Skin epidermis (tissue), 12 donors: ENCODE data around the gene PKHD1.

Experiments
- H3K27ac ChIP-seq, 21 experiments: fragments of 200-600 bp; sonication (generic) in 11 of 21; one replicate each; pipeline ENCODE4 v1.5.0; 2020; ENCODE audit warnings: mild to moderate bottlenecking in 3 of 21, inconsistent platforms in 2 of 21, moderate library complexity in 2 of 21
- H3K4me3 ChIP-seq, 7 experiments: fragments of 200-600 bp; sonication (generic) in 2 of 7; one replicate each; pipeline ENCODE4 v1.5.0; 2020; ENCODE audit warnings: inconsistent platforms in 2 of 7, mild to moderate bottlenecking in 2 of 7, moderate library complexity in 1 of 7

Gene PKHD1

DNA sequence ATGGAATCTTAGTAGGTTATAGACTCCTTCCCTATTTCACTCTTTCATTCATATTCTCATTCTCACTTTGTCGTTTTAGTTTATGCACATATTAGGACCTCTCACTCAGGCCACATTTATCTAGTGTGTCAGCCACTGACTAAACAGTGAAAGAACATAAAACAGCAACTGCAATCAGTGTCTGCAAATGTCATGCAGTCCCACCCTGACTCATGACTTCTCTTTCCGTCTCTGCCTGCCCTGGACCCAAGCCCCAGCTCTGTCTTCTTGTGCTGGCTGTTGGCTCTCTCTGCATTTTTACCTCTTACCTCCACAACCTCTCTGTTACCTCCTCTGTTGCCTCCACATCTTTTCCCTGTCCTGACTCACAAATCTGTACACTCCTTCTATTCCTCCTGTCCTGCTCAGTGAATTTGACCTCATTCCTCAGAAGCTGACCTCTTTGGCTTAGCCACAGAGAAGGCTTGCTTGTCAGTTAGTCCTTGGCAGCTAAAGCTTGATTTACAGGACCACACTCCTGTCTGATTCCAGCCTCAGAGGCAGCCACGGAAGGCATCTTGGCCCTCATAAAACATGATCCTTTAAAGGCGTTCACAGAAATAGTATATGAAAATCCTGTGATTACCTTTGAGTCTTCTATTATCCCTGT, 247.6 kb downstream of the PKHD1 start:
- no peak overlapping the region for H3K27ac ChIP-seq
- no peak overlapping the region for H3K4me3 ChIP-seq

DNA sequence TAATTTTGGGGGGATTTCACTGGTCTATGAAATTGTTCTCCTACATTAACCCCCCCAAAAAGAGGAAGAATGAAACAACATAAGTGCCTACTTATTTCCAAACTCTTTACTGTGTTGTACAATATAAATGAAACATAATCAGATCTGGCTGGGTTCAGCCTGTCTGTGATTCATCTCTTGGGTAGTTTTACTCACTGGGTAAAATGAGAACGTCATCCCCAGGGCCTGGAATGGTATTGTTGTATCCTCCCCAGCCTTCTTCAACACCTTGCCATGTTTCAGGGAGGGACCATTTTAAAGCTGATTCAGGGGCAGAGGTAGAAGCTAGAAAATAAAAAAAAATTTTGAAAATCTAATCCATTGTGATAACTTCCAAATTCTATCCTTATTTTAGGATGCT, 256.7 kb downstream of the PKHD1 start:
- Histone ChIP-seq H3K4me3 (no peak overlapping the region), H3K27ac (no peak overlapping the region)

DNA sequence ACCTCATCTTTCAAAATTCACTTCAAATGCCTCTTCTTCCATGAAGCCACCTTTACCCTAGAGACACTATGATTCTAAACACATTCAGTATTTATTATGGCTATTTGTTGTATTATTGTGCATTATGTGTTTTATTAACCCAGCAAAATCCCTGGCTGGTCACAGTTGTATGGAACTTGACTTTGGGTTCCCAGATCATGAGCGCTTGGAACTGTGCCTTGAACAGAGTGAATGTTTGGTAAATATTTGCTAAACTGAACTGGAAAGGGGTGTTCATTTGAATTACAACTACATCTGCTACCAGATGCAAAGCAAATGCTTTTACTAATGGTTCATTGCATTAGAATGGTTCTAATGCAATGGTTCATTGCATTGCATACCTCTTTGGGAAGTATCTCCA, 259.8 kb downstream of the PKHD1 start:
- H3K27ac ChIP-seq, result no peak overlapping the region
- no peak overlapping the region for H3K4me3 ChIP-seq

DNA sequence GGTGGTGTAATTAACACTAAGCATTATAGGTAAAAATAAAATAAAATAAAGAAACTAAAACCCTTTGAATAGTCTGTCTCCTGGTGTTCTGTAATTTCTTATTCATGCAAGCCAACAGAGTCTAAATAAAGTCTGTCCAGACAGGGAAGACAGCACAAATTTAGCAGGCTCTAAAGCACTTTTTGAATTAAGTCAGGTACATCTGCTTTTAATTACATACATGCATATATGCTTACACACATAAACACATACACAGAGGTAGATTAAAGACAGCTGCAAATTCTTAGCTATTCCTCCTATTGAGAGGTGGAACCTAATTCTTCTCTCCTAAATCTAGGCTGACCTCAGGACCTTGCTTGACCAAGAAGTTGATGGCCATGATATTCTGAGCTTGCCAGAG, 262.5 kb downstream of the PKHD1 start:
- no peak overlapping the region for H3K4me3 ChIP-seq

DNA sequence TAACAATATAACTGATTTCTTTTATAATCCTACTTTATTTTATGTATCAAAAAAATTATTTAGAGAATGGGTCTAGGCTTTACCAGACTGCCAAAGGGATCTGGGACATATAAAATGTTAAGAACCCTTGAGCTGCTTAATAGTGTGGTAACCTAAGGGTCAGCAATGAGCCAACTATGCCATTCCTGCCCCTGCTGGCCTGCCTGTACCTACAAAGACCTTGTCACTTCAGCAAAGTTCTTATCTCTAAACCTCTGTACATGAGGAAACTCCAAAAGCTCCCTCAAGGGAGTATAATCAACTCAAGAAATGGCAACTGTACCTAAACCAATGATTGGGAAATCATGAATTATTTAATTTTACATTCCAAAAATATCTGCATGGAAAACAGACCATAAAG, 266.9 kb downstream of the PKHD1 start:
- H3K27ac ChIP-seq, result no peak overlapping the region
- no peak overlapping the region for H3K4me3 ChIP-seq

More for the DNA sequence above, 262.5 kb downstream of the PKHD1 start:
- no peak overlapping the region for H3K27ac ChIP-seq

DNA sequence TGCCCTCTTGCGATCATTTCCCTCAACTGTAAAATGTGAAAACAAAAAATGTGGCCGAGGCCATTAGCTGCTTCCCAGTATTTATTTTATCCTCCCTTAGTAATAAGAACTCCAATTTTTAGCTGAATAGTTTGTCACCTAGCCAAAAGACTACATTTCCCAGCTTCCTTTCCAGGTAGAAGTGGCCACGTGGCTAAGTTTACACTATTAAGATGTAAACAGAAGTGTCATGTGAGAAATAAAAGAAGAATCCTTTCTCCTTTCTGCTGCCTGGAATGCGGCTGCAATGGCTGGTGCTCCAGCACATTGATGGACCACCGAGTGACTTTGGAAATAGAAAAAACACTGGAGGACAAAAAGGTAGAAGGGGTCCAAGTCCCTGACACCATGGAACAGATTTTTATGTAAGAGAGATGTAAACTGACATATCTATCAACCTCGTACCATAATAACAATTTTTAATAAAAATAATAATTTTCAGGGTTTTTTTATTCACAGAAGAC, 268.8 kb downstream of the PKHD1 start:
- Histone ChIP-seq H3K27ac (no peak overlapping the region), H3K4me3 (no peak overlapping the region)

DNA sequence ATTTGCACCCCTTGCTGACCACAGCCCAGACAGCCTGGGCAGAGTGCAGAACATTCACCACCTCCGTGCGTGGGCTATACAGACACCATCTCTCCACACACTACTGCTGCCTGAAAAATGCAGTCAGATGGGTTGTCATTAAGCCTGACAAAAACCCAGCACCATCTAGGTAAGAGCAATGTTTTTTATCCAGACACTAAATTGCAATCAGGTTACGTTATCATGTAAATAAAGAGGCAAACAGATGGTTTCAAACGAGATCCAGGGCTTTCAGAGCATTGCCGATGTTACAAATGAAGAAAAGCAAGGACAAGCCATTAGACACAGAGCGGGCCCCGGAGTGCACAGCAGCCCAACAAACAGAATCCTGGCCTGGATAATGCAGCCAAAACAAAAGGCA, 269.6 kb downstream of the PKHD1 start:
- no peak overlapping the region for H3K4me3 ChIP-seq
- H3K27ac ChIP-seq, result no peak overlapping the region

DNA sequence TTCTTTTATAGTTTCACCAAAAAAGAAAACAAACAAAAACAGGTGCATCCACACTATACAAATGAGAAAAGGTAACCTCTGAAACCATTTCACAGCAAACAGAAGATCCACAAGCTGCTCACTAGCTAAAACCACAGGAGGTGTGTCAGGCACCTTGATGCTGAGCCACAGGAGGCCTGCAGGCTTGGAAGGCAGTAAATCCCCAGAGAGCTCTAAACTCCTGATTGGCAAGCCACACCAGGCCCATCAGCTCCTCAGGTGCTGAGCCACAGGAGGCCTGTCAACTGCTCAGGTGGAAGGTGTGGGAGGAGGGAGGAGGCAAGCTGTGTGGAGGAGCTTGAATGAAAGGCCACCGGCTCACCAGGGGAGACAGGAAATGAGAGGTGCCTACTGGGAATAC, 273.0 kb downstream of the PKHD1 start:
- no peak overlapping the region for H3K4me3 ChIP-seq
- no peak overlapping the region for H3K27ac ChIP-seq

DNA sequence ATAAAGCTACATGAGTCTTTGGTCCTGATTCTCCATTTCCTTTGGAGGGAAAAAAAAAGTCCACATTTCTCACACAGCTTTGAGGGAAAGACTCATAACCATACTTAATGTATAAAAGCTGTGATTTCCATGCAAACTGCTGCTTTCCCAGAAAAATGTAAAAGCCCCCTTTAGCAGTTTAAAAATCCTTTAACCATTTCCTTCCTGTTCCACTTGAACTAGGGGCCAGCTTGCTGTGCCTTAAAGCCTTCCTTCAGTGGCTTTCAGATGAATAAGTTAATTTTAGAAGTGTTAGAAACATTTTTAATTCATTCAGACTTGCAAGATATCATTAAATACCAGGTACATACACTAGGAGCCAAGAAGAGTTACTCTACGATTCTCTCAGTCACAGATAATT, 273.5 kb downstream of the PKHD1 start:
- Histone ChIP-seq H3K4me3 (no peak overlapping the region), H3K27ac (no peak overlapping the region)

DNA sequence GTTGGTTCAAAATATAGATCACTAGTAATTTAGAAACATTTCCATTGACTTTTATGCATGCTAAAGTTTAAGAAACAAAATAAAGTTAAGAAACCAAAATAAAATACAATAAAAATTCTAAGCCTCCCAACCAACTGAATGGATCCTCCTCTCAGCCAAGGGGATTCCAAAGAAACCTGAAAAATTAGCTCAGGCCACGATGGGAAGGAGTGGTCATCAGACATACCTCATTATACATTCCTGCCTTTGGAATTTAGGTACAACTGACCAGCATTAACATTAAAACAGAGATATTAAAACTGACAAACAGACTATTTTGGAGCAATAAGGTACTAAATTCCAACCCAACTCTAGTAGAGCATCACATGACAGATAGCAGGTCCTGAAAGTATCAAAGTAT, 275.2 kb downstream of the PKHD1 start:
- no peak overlapping the region for H3K4me3 ChIP-seq
- no peak overlapping the region for H3K27ac ChIP-seq

DNA sequence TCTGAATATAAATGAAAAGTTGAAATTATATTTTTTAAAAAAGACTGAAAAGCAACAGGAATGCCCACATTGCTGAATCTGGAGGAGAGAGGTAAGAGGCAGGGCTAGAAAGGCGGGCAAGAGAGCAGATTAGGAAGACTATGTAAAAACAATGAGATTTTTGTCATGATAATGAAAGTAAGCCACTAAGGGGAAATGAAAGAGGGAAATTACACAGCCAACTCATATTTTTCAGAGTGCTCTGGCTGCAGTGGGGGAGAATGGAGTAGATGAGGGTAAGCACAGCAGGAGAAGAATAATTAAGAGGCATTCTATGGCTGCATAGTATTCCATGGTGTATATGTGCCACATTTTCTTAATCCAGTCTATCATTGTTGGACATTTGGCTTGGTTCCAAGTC, 281.9 kb downstream of the PKHD1 start:
- no peak overlapping the region for H3K4me3 ChIP-seq

DNA sequence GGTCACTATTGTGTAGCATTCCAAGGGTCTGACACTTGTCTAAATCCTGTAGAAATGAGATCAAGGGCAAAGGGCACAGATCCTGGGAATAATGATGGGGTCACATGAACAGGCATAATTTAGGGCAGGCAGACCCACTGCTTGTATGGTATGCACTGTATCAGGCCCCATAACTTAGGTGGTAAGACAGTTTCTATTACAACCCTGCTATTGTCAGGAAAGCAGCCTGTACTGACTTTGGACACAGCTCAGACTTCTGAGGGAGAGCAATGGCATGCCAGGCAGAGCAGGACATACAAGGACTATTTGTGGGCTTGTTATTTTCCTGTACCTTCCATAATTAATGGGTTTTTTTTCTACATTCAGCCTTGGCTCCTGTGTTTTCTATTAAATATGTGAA, 286.8 kb downstream of the PKHD1 start:
- H3K27ac ChIP-seq, result no peak overlapping the region
- no peak overlapping the region for H3K4me3 ChIP-seq

More for the DNA sequence above, 281.9 kb downstream of the PKHD1 start:
- H3K27ac ChIP-seq, result no peak overlapping the region

DNA sequence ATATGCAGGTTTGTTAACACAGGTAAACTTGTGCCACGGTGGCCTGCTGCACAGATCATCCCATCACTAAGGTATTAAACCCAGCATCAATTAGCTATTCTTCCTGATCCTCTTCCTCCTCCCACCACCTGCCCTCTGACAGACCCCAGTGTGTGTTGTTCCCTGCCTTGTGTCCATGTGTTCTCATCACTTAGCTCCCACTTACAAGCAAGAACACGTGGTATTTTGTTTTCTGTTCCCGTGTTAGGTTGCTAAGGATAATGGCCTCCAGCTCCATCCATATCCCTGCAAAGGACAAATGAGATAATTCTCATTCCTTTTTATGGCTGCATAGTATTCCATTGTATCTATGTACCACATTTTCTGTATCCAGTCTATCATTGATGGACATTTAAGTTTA, 294.0 kb downstream of the PKHD1 start:
- Histone ChIP-seq H3K4me3 (no peak overlapping the region), H3K27ac (no peak overlapping the region)

DNA sequence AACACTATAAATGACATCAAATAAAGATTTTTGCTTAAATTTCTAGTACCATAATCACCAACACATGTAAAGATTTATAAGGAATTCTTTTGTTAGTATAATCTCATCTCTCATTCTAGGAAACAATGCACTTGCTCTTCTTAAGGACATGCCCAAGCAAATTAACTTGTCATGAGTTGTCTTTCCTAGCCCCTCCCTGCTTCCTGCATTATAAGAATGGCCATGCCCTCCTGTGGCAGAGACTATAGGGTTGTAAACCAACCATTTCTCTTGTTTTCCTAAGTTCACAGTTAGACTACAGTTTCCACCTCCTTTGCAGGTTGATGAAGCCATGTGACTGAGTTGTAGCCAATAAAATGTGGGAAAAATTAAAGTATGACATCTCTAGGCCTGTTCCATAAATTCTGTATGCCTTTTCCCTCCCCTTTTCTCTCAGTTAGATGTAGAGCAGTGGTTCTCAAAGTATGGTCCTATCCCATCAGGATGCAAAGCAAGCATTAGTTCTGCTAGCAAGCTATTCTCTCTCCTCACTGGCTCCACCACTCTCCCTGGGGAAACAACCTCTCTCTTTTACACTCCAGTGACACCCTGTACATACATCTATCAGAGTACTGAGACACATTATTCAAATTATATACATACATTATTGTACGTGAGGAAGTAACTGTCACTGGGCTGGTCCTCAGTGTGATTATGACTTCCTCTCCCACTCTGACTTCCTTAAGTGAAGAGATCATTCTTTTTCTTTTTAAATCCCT, 295.0 kb downstream of the PKHD1 start:
- H3K4me3 ChIP-seq, result no peak overlapping the region
- no peak overlapping the region for H3K27ac ChIP-seq

DNA sequence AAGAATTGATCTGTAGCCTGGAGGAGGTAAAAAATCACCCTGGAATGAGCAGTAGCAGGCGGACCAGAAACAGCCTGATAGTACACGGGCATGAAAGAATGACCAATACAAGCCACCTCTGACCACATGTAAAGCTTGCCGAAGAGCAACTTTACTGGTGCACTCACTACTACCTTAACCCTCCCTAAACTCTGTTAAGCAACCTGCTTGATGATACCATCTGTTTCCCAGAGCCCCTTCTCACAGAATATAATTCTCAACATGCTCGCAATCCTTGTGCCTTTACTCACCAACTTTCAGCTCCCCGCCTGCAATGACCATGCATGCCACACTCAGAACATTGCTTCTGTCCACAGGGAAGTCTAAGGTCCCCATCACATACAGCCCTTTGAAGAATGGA, 296.5 kb downstream of the PKHD1 start:
- no peak overlapping the region for H3K4me3 ChIP-seq
- H3K27ac ChIP-seq, result no peak overlapping the region

DNA sequence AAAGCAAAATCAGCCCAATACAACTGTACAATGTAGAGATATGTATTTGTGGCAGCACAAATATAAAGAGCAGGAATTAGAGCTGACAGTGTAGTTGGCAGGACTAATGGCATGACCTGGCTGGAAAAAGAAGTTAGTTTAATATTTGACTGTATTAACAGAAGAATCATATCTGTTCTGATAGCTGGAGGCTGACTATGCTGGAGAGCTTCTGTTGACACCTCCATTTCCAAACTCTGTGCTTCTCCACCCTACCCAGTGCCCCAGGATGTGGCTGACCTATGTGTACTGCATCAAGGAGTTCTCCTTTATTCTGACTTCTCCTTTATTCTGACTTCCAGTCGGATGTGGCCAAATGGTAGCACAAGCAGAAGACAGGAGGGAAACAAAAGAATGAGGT, 299.3 kb downstream of the PKHD1 start:
- Histone ChIP-seq H3K4me3 (no peak overlapping the region), H3K27ac (no peak overlapping the region)

DNA sequence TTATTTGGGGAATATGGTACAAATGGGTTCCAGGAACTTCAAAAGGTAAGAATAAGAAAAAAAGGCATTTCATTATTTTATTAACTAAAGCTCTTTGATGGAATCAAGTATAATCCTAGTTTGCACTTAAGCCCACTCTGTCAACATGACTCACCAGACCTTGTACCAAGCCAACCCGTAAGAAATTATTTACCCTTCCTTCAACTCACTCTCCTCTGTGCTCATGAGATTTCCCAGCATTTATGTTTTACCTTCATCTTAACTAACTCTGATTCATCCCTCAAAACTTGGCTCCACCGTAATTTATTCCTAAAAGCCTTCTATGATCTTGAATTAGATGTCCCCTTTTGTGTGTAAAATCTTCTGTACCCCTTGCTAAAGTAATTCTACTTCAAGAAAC, 308.7 kb downstream of the PKHD1 start:
- no peak overlapping the region for H3K4me3 ChIP-seq

DNA sequence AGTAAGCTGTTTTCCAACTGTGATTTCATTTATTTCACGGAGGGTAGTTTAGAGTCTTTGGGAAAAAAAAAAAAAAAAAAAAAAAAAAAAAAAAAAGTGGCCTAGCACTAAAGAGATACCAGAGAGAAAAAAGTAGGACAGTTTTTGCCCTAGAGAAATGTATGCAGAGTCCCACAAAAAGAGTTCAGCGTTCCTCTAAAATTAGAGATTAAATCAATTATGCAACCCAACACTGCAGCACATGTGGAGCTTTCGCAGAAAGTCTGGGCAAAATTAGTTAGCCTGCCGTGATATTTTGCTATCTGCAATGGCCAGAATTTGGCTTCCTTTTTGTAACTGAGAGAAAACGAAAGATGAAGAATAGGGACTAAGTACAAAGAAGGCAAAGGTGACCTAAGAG, 309.8 kb downstream of the PKHD1 start:
- no peak overlapping the region for H3K27ac ChIP-seq
- no peak overlapping the region for H3K4me3 ChIP-seq

More for the DNA sequence above, 308.7 kb downstream of the PKHD1 start:
- H3K27ac ChIP-seq, result no peak overlapping the region

DNA sequence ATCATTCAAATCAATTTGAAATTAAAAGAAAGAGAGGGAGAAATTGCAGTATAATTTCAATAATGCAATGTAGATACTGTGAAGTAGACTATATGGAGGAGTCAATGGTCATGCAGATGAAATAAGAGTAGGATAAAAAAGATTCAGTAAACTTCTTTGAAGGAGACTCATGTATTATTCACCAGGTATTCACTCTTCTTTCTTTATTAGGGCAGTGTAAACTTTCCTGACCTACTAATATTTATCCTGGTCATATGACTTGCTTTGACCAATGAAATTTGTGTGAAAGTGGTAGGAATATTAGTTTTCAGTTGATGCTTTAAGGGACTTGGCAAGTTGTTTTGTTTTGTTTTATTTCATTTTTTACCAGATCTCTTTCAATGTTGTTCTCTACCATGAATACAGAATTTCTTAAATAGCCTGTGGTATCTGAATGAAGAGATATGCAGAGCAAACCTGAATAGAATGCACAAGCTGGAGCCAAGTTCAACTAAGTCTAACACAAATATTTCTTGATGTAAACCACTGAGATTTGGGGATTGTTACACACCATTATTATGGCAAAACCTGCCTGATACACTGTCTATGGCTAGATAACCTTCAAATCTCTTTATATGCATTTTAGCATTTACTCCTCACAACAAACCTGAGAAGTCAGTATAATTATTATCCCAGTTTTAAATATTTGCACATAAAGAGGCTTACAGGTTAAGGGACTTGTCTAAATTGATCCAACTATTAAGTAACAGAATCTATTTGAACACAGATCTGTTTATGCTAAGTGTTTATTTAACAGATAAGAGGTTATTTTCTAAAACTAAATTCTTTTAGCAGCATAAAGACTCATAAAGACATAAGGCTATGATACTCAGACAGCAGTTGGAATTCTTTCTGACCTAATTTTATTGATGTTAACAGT, 311.2 kb downstream of the PKHD1 start:
- Histone ChIP-seq H3K27ac (no peak overlapping the region), H3K4me3 (no peak overlapping the region)

DNA sequence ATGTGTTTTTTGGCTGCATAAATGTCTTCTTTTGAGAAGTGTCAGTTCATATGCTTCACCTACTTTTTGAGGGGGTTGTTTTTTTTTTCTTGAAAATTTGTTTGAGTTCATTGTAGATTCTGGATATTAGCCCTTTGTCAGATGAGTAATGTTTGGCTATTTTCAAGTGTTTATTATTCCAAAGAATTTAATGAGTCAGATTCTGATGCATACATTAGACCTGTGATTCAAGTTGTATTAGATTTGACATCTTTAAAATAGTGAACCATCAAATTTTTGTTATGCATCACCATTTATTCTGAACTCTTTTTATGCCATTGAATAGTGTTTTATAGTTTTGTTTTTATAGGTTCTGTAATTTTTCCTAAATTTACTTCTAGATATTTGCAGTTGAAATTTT, 319.3 kb downstream of the PKHD1 start:
- H3K4me3 ChIP-seq, result no peak overlapping the region
- H3K27ac ChIP-seq, result no peak overlapping the region

DNA sequence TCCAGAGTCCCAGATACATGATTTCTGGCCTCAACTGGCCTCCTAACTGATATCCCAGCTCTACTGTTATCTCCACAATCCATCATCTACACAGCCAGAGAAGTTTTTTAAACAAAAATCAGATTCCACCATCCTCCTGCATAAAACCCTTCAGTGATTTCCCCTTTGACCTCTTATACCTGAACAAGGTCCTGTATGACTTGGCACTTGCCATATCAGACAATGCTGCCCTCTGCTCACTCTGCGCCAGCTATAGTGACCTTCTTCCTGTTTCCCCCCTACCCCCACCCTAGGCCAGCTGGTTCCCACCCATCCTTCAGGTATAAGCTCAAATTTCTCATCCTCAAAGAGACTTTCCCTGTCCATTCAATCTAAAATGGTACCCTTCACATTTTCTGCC, 322.2 kb downstream of the PKHD1 start:
- Histone ChIP-seq H3K27ac (no peak overlapping the region), H3K4me3 (no peak overlapping the region)
